ENCODE measurements around the gene SPECC1. TPM values are rescaled to one million over a fixed set of nuclear protein-coding genes. Genes with fewer than 3 reads are reported as not detected.
"Not testable (repeated sequence)": the region's sequence is repeated elsewhere in the genome, so short reads cannot be mapped to it uniquely, and the experiment has no call there.

The SPECC1 gene
- total RNA-seq, 1 experiment from 2014 or later, result 103 TPM

DNA sequence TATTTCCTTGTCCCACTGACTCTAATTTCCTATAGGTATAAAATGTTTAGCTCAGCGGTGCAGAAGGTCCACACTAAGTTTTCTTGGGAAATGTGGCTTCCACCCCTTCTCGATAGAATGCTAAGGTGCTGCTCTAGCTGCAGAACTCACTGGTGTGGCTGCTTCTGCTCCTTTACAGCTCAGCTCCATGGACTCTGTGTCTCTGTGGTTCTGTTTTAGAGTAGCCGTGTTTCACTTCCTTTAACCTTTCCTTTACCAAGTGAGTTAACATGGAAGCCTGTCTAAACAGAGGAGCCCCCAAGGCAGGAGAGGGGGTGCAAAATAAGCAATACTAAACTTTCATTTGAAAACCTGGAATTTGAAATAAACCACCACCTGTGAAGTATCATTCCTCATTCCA, 65.3 kb downstream of the SPECC1 start (continued):
- TF ChIP-seq, protein P1, sequence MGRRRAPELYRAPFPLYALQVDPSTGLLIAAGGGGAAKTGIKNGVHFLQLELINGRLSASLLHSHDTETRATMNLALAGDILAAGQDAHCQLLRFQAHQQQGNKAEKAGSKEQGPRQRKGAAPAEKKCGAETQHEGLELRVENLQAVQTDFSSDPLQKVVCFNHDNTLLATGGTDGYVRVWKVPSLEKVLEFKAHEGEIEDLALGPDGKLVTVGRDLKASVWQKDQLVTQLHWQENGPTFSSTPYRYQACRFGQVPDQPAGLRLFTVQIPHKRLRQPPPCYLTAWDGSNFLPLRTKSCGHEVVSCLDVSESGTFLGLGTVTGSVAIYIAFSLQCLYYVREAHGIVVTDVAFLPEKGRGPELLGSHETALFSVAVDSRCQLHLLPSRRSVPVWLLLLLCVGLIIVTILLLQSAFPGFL (CRISPR knock-in tag; IDR thresholded peaks at IDR 0.05; ENCODE audit: borderline replicate concordance), result no peak
- TF ChIP-seq ZNF317 (CRISPR knock-in tag; IDR thresholded peaks at IDR 0.05; ENCODE audit: borderline replicate concordance, low read depth) (no peak), FOXK1 (CRISPR knock-in tag; IDR thresholded peaks at IDR 0.05) (no peak), RELA (CRISPR knock-in tag; IDR thresholded peaks at IDR 0.05; ENCODE audit: borderline replicate concordance) (no peak)
- TF ChIP-seq, protein P2, sequence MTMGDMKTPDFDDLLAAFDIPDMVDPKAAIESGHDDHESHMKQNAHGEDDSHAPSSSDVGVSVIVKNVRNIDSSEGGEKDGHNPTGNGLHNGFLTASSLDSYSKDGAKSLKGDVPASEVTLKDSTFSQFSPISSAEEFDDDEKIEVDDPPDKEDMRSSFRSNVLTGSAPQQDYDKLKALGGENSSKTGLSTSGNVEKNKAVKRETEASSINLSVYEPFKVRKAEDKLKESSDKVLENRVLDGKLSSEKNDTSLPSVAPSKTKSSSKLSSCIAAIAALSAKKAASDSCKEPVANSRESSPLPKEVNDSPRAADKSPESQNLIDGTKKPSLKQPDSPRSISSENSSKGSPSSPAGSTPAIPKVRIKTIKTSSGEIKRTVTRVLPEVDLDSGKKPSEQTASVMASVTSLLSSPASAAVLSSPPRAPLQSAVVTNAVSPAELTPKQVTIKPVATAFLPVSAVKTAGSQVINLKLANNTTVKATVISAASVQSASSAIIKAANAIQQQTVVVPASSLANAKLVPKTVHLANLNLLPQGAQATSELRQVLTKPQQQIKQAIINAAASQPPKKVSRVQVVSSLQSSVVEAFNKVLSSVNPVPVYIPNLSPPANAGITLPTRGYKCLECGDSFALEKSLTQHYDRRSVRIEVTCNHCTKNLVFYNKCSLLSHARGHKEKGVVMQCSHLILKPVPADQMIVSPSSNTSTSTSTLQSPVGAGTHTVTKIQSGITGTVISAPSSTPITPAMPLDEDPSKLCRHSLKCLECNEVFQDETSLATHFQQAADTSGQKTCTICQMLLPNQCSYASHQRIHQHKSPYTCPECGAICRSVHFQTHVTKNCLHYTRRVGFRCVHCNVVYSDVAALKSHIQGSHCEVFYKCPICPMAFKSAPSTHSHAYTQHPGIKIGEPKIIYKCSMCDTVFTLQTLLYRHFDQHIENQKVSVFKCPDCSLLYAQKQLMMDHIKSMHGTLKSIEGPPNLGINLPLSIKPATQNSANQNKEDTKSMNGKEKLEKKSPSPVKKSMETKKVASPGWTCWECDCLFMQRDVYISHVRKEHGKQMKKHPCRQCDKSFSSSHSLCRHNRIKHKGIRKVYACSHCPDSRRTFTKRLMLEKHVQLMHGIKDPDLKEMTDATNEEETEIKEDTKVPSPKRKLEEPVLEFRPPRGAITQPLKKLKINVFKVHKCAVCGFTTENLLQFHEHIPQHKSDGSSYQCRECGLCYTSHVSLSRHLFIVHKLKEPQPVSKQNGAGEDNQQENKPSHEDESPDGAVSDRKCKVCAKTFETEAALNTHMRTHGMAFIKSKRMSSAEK (CRISPR knock-in tag; IDR thresholded peaks at IDR 0.05; ENCODE audit: borderline replicate concordance), result no peak

DNA sequence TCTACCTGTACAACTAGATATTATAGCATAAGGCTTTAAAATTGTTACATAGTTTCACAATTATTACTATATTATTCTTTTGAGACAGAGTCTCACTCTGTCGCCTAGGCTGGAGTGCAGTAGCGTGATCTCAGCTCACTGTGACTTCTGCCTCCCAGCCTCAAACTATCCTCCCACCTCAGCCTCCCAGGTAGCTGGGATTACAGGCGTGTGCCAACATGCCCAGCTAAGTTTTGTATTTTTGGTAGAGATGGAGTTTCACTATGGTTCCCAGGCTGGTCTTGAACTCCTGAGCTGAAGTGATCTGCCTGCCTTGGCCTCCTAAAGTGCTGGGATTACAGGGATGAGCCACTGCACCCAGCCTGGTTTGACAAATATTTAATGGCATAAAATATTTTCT, 67.0 kb downstream of the SPECC1 start:
- DNase-seq (ENCODE audit: low spot score); H3K4me3 Mint-ChIP-seq; H3K27me3 Mint-ChIP-seq (ENCODE audit: low read depth); H3K27ac Mint-ChIP-seq; ATAC-seq; H3K9me3 Mint-ChIP-seq; POLR2A ChIA-PET; H3K36me3 Mint-ChIP-seq: not testable (repeated sequence)
- CTCF ChIA-PET, result interaction anchor here (0.7 to 2.4 kb wide), 3 partner anchors 11 to 67 kb away, joined by 3 to 8 read pairs (median 3); partner anchors contain the start of gene SPECC1
- peaks cover 19% of the 10 kb centered on the region for H3K4me1 Mint-ChIP-seq

DNA sequence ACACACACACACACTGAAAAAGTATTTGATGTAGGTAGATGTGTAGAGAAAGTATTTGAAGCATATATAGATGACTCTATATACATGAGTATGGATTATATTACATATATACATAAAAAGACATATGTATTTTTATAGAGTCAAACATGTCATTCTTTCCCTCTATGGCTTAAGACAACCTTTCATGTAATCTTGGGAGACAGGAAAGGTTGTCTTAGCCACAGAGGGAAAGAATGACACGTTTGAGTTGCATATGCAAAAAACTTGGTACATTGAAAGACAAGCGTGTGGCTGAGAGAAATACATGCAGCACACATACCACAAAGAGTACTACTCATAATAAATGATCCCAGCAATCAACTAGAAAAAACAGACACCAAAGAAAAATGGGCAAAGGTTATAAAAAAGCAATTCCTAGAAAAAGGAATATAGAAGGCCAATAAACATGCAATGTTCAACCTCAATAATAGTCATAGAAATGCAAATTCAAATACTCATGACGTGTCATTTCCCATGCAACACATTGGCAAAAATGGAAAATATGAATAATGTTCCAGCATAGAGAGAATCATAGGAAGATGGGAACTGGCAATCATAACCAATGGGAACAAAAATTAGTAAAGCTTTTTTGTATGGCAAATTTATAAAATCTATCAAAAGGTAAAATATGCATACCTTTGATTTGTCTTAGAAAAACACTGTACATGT, 69.0 kb downstream of the SPECC1 start:
- H3K36me3 Mint-ChIP-seq, result no peaks in the 10 kb centered on the region
- TF ChIP-seq ZNF396 (CRISPR knock-in tag; IDR thresholded peaks at IDR 0.05; ENCODE audit: borderline replicate concordance), result no peak
- TF ChIP-seq, protein P3, sequence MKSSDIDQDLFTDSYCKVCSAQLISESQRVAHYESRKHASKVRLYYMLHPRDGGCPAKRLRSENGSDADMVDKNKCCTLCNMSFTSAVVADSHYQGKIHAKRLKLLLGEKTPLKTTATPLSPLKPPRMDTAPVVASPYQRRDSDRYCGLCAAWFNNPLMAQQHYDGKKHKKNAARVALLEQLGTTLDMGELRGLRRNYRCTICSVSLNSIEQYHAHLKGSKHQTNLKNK (CRISPR knock-in tag; IDR thresholded peaks at IDR 0.05), result no peak
- TF ChIP-seq, protein P1 (CRISPR knock-in tag; IDR thresholded peaks at IDR 0.05; ENCODE audit: borderline replicate concordance), result no peak
- TF ChIP-seq FOXP1 (CRISPR knock-in tag; IDR thresholded peaks at IDR 0.05; ENCODE audit: borderline replicate concordance), result no peak
- TF ChIP-seq GTF2I (CRISPR knock-in tag; conservative IDR thresholded peaks at IDR 0.05), result no peak
- TF ChIP-seq, protein P4, sequence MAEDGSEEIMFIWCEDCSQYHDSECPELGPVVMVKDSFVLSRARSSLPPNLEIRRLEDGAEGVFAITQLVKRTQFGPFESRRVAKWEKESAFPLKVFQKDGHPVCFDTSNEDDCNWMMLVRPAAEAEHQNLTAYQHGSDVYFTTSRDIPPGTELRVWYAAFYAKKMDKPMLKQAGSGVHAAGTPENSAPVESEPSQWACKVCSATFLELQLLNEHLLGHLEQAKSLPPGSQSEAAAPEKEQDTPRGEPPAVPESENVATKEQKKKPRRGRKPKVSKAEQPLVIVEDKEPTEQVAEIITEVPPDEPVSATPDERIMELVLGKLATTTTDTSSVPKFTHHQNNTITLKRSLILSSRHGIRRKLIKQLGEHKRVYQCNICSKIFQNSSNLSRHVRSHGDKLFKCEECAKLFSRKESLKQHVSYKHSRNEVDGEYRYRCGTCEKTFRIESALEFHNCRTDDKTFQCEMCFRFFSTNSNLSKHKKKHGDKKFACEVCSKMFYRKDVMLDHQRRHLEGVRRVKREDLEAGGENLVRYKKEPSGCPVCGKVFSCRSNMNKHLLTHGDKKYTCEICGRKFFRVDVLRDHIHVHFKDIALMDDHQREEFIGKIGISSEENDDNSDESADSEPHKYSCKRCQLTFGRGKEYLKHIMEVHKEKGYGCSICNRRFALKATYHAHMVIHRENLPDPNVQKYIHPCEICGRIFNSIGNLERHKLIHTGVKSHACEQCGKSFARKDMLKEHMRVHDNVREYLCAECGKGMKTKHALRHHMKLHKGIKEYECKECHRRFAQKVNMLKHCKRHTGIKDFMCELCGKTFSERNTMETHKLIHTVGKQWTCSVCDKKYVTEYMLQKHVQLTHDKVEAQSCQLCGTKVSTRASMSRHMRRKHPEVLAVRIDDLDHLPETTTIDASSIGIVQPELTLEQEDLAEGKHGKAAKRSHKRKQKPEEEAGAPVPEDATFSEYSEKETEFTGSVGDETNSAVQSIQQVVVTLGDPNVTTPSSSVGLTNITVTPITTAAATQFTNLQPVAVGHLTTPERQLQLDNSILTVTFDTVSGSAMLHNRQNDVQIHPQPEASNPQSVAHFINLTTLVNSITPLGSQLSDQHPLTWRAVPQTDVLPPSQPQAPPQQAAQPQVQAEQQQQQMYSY (CRISPR knock-in tag; IDR thresholded peaks at IDR 0.05), result no peak
- TF ChIP-seq, protein P5, sequence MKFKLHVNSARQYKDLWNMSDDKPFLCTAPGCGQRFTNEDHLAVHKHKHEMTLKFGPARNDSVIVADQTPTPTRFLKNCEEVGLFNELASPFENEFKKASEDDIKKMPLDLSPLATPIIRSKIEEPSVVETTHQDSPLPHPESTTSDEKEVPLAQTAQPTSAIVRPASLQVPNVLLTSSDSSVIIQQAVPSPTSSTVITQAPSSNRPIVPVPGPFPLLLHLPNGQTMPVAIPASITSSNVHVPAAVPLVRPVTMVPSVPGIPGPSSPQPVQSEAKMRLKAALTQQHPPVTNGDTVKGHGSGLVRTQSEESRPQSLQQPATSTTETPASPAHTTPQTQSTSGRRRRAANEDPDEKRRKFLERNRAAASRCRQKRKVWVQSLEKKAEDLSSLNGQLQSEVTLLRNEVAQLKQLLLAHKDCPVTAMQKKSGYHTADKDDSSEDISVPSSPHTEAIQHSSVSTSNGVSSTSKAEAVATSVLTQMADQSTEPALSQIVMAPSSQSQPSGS (CRISPR knock-in tag; IDR thresholded peaks at IDR 0.05; ENCODE audit: borderline replicate concordance, low read depth), result no peak
- TF ChIP-seq FOXK1 (CRISPR knock-in tag; IDR thresholded peaks at IDR 0.05), result no peak
- TF ChIP-seq SP1 (CRISPR knock-in tag; conservative IDR thresholded peaks at IDR 0.05), result no peak
- TF ChIP-seq, protein P6, sequence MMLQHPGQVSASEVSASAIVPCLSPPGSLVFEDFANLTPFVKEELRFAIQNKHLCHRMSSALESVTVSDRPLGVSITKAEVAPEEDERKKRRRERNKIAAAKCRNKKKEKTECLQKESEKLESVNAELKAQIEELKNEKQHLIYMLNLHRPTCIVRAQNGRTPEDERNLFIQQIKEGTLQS (CRISPR knock-in tag; conservative IDR thresholded peaks at IDR 0.05), result no peak
- TF ChIP-seq, protein P7, sequence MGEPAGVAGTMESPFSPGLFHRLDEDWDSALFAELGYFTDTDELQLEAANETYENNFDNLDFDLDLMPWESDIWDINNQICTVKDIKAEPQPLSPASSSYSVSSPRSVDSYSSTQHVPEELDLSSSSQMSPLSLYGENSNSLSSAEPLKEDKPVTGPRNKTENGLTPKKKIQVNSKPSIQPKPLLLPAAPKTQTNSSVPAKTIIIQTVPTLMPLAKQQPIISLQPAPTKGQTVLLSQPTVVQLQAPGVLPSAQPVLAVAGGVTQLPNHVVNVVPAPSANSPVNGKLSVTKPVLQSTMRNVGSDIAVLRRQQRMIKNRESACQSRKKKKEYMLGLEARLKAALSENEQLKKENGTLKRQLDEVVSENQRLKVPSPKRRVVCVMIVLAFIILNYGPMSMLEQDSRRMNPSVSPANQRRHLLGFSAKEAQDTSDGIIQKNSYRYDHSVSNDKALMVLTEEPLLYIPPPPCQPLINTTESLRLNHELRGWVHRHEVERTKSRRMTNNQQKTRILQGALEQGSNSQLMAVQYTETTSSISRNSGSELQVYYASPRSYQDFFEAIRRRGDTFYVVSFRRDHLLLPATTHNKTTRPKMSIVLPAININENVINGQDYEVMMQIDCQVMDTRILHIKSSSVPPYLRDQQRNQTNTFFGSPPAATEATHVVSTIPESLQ (CRISPR knock-in tag; IDR thresholded peaks at IDR 0.05), result no peak
- no peak for TF ChIP-seq FOXJ3 (CRISPR knock-in tag; IDR thresholded peaks at IDR 0.05; ENCODE audit: borderline replicate concordance)

More for the DNA sequence above, 69.0 kb downstream of the SPECC1 start:
- ChIA-PET POLR2A (no interaction called here), CTCF (interaction anchor here (1.2 kb wide), 1 partner anchor 69 kb away, joined by 3 read pairs; no protein-coding TSS in a partner anchor)
- no peaks in the 10 kb centered on the region for H3K27me3 Mint-ChIP-seq (ENCODE audit: low read depth)
- H3K4me1 Mint-ChIP-seq, result peaks cover 14% of the 10 kb centered on the region
- H3K9me3 Mint-ChIP-seq, result no peaks in the 10 kb centered on the region
- no peak for DNase-seq (ENCODE audit: low spot score)
- ATAC-seq, result no peak
- no peak overlapping the region for H3K27ac Mint-ChIP-seq
- no peak overlapping the region for H3K4me3 Mint-ChIP-seq
